Testis (tissue), 3 donors: ENCODE measurements around the gene ARHGAP31. TPM values are rescaled to one million over a fixed set of nuclear protein-coding genes. Genes with fewer than 3 reads are reported as not detected.

Experiments
- DNase-seq: peaks from one replicate; pipeline ENCODE4 v3.0.0-alpha.2; 2019
- H3K27ac ChIP-seq, 2 donors: fragments of 200-600 bp; sonication (generic); one replicate each; pipeline ENCODE4 v1.5.1; 2019
- H3K27me3 ChIP-seq: fragments of 200-600 bp; sonication (generic); one replicate; pipeline ENCODE4 v1.5.1; 2019
- H3K36me3 ChIP-seq: fragments of 200-600 bp; sonication (generic); one replicate; pipeline ENCODE4 v1.5.1; 2017; ENCODE audit warnings: low read depth; ENCODE audit errors: missing control alignments
- H3K4me1 ChIP-seq: fragments of 200-600 bp; sonication (generic); one replicate; pipeline ENCODE4 v1.5.1; 2019
- H3K4me3 ChIP-seq, 2 donors: fragments of 200-600 bp; sonication (generic); one replicate each; pipeline ENCODE4 v1.5.1; 2017 to 2019
- H3K9me3 ChIP-seq: fragments of 200-600 bp; sonication (generic); one replicate; pipeline ENCODE4 v1.5.1; 2017
- CTCF ChIP-seq, 3 experiments: fragments of 450-650 bp in 2 of 3; fragments of 200-600 bp in 1 of 3; sonication (generic) in 1 of 3; IDR thresholded peaks; one replicate each; pipeline ENCODE4 v1.5.1; 2016 to 2019; ENCODE audit warnings: antibody characterized with exemption in 3 of 3, mild to moderate bottlenecking in 2 of 3, moderate library complexity in 1 of 3
- POLR2A ChIP-seq: fragments of 450-650 bp; IDR thresholded peaks from one replicate; pipeline ENCODE4 v1.6.1; 2017; ENCODE audit warnings: antibody characterized with exemption, mild to moderate bottlenecking, moderate library complexity
- WGBS, 2 donors: methylation state at CpG; one replicate each; pipeline ENCODE4 v1.1.5; 2018; 5-methylcytosine and 5-hydroxymethylcytosine counted together
- intact Hi-C: fragments of 100-400 bp; cut with DNase I; formaldehyde crosslinking; loops from one replicate; pipeline ENCODE4 v1.15.1; 2023; ENCODE audit warnings: low total_unique reads
- polyA plus RNA-seq: library from polyadenylated mRNA; stranded (reverse); fragments of 350-450 nt; fragmentation: Illumina TruSeq; extraction: RNeasy Lipid Tissue Mini Kit (QIAGEN cat#74804); gene quantifications from one replicate; pipeline ENCODE4 v1.2.3, GENCODE V29; 2014; ENCODE audit warnings: low read depth, low replicate concordance; ENCODE audit not compliant: insufficient read depth
- total RNA-seq, 2 donors: library from RNA; depleted of rRNA; stranded (reverse); fragments of >200 nt; gene quantifications; one replicate each; pipeline ENCODE4 v1.2.3, GENCODE V29; 2016

Gene ARHGAP31
- total and polyA plus RNA-seq, 3 donors from 2014 or later, result 5.2 to 6.2 (median 5.6) TPM

DNA sequence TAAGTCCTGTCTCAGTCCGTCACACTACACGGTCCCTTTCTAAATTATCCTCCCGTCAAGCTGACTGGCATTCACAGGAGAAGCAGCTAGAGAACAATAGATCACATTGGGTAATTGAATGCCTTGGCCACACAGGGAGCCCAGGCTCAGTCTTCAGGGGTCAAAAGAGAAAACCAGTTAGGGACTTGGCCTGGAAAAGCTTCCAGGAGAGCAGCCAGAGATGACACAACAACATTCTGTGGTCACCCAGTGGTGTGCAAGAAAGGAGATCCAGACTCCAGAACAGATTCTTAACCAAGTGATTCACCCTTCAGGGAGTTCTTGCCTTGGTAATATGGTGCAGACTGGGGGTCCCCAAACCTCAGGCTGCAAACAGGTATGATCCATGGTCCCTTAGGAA, 15.9 kb downstream of the ARHGAP31 start:
- intact Hi-C loops, result no loop called here
- H3K4me3 ChIP-seq, result no peak overlapping the region
- H3K9me3 ChIP-seq, result no peaks in the 10 kb centered on the region
- H3K27ac ChIP-seq, result no peak overlapping the region
- WGBS, 2 donors, result 89 to 91% methylated on average over 3 of the region's 3 CpGs
- no peaks in the 10 kb centered on the region for H3K4me1 ChIP-seq
- no peaks in the 10 kb centered on the region for H3K36me3 ChIP-seq
- no peaks in the 10 kb centered on the region for H3K27me3 ChIP-seq
- TF ChIP-seq POLR2A (no peak), CTCF (IDR thresholded peaks at IDR 0.05) (no peak)
- no peak for DNase-seq

DNA sequence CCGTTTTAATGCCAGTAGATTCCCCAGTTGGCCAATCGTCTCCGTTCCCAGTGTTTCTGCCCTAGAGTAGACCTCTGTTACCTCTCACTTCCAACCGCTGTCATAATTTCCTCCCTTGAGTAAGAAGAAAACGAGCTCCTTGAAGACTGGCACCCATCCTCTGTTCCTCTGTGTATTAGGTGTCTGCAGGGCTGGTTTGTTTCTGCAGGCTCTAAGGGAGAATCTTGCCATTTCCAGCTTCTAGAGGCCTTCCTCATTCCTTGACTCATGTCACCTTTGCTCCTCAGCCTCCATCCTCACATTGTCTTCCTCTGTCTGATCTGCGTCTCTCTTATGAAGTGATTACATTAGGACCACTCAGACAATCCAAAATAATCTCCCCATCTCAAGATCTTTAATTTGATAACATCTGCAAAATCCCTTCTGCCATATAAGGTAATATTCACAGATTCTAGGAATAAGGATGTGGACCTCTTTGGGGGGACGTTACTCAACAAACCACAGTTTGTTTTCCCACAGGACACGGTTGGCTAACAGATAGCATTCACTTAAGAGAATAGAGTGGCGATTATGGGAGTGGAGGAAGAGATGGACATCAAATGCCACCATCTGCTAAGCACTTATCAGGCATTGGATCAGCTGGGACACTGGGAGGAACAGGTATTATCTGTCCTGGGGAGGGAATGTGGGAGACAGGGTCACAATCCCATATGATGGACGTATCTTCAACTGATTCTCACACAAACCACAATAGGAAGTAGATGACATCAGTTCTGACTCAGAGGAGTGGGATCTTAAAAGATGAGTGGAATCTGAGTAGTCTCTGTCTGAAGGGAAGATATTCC, 17.1 kb downstream of the ARHGAP31 start:
- TF ChIP-seq POLR2A (no peak), CTCF (IDR thresholded peaks at IDR 0.05) (no peak)
- DNase-seq, result no peak
- whole genome bisulfite sequencing, 2 donors, result 86% methylated on average over 10 of the region's 10 CpGs
- Histone ChIP-seq H3K9me3 (no peaks in the 10 kb centered on the region), H3K4me1 (no peaks in the 10 kb centered on the region), H3K4me3 (no peak overlapping the region), H3K27ac (no peak overlapping the region), H3K36me3 (no peaks in the 10 kb centered on the region), H3K27me3 (no peaks in the 10 kb centered on the region)
- intact Hi-C loops, result no loop called here

DNA sequence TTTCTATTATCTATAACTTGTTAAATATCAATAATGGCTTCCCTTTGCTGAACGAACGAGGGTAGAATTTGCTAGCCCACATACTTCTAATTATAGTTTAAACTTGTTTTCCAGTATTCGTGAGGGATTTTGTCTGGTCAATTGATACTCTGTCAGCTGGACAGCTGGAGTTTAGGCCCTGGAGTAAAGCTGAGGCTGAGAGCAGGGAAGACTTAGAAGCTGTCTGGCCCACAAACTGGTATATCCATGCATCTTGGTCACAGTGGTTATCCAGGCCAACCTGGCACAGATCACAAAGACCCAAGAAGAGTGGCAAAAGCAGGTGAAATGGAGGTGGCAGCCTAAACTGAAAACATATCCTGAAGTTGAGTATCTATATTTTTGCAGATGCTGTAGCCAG, 19.3 kb downstream of the ARHGAP31 start:
- Histone ChIP-seq H3K27me3 (no peaks in the 10 kb centered on the region), H3K4me1 (no peaks in the 10 kb centered on the region), H3K4me3 (no peak overlapping the region), H3K27ac (no peak overlapping the region), H3K36me3 (no peaks in the 10 kb centered on the region), H3K9me3 (no peaks in the 10 kb centered on the region)
- DNase-seq, result no peak
- WGBS, 2 donors, result 95 to 96% methylated on average over 3 of the region's 3 CpGs
- no peak for TF ChIP-seq CTCF (IDR thresholded peaks at IDR 0.05)
- intact Hi-C loops, result no loop called here

- intact Hi-C loops, result no loop called here
- Histone ChIP-seq H3K4me1 (no peaks in the 10 kb centered on the region), H3K4me3 (no peak overlapping the region), H3K9me3 (no peaks in the 10 kb centered on the region), H3K36me3 (no peaks in the 10 kb centered on the region), H3K27ac (no peak overlapping the region), H3K27me3 (no peaks in the 10 kb centered on the region)
- no peak for DNase-seq
- 93% methylated on average over 1 of the region's 1 CpG for WGBS, 2 donors
- no peak for TF ChIP-seq CTCF (IDR thresholded peaks at IDR 0.05)
- no peak for TF ChIP-seq POLR2A
Observed at GRCh38 chr3:119314821-119315220, 20.6 kb downstream of the ARHGAP31 start.
